A673 (cell line): Measurements from ENCODE around the gene LRRC52.

Experiments used
- EZH2 ChIP-seq: fragments of 200-600 bp; sonication (generic); IDR thresholded peaks from 2 replicates; pipeline ENCODE4 v1.6.1; 2017; ENCODE audit warnings: borderline replicate concordance, low read depth, mild to moderate bottlenecking, mixed read lengths, antibody characterized with exemption, low read length; ENCODE audit not compliant: poor library complexity, severe bottlenecking
- TF ChIP-seq, protein P1 (sequence below): fragments of 300-800, 200-600 bp; sonication (generic); conservative IDR thresholded peaks from 2 replicates; pipeline ENCODE4 v1.5.1; 2017; ENCODE audit warnings: low read depth, mild to moderate bottlenecking, antibody characterized with exemption, low read length, moderate library complexity, mixed read lengths

DNA sequence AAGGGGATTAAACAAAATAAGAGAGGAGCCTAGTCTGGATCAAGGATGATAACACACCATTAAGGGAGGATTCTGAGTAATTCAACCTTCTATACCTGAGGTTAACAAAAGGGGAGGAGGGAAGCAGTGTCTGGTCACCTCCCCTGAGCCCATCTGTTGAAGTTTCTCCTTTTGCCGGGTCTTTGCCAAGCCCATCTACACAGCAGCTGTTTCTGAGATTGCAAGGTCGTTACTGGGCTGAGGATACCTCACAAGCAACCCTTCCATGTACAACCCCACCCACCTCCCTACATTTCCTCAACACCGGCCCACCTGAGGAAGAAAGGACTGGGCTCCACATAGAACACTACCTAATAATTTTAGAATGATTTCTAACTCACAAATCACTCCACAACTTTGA, 26.3 kb downstream of the LRRC52 start:
- TF ChIP-seq, protein P1, sequence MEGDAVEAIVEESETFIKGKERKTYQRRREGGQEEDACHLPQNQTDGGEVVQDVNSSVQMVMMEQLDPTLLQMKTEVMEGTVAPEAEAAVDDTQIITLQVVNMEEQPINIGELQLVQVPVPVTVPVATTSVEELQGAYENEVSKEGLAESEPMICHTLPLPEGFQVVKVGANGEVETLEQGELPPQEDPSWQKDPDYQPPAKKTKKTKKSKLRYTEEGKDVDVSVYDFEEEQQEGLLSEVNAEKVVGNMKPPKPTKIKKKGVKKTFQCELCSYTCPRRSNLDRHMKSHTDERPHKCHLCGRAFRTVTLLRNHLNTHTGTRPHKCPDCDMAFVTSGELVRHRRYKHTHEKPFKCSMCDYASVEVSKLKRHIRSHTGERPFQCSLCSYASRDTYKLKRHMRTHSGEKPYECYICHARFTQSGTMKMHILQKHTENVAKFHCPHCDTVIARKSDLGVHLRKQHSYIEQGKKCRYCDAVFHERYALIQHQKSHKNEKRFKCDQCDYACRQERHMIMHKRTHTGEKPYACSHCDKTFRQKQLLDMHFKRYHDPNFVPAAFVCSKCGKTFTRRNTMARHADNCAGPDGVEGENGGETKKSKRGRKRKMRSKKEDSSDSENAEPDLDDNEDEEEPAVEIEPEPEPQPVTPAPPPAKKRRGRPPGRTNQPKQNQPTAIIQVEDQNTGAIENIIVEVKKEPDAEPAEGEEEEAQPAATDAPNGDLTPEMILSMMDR = no peak
- TF ChIP-seq EZH2 = no peak
